H9 (cell line): ENCODE results near the gene FCN1. TPM values are rescaled to one million over a fixed set of nuclear protein-coding genes. Genes with fewer than 3 reads are reported as not detected.

Experiments
- DNase-seq: peaks from one replicate; pipeline ENCODE4 v3.0.0-alpha.2; 2017
- H2AFZ ChIP-seq: one replicate; pipeline ENCODE4 v1.6.1; 2013; ENCODE audit warnings: mild to moderate bottlenecking, low read length, control low read depth, moderate library complexity
- H2AK5ac ChIP-seq: 2 replicates; pipeline ENCODE4 v1.6.1; 2013; ENCODE audit warnings: low read length, control low read depth, mixed read lengths; ENCODE audit not compliant: insufficient read length
- H2BK120ac ChIP-seq: one replicate; pipeline ENCODE4 v1.6.1; 2013; ENCODE audit warnings: low read depth, mild to moderate bottlenecking, low read length, control low read depth, inconsistent platforms; ENCODE audit not compliant: poor library complexity, severe bottlenecking
- H2BK12ac ChIP-seq: 2 replicates; pipeline ENCODE4 v1.6.1; 2013; ENCODE audit warnings: low read length, control low read depth, mixed read lengths, low read depth; ENCODE audit not compliant: insufficient read length
- H2BK15ac ChIP-seq: 2 replicates; pipeline ENCODE4 v1.6.1; 2013; ENCODE audit warnings: low read depth, low read length, control low read depth
- H2BK20ac ChIP-seq: one replicate; pipeline ENCODE4 v1.6.1; 2013; ENCODE audit warnings: low read depth, mild to moderate bottlenecking, low read length, control low read depth, inconsistent platforms; ENCODE audit not compliant: poor library complexity, severe bottlenecking
- H2BK5ac ChIP-seq: 2 replicates; pipeline ENCODE4 v1.6.1; 2013; ENCODE audit warnings: low read length, control low read depth, mixed read lengths; ENCODE audit not compliant: insufficient read length
- H3K14ac ChIP-seq: 2 replicates; pipeline ENCODE4 v1.6.1; 2013; ENCODE audit warnings: low read length, control low read depth; ENCODE audit not compliant: insufficient read depth
- H3K18ac ChIP-seq: 2 replicates; pipeline ENCODE4 v1.6.1; 2013; ENCODE audit warnings: low read depth, mild to moderate bottlenecking, mixed read lengths, low read length, control low read depth; ENCODE audit not compliant: insufficient read length
- H3K23ac ChIP-seq: 2 replicates; pipeline ENCODE4 v1.6.1; 2013; ENCODE audit warnings: low read length, control low read depth, mixed read lengths, low read depth; ENCODE audit not compliant: insufficient read length
- H3K23me2 ChIP-seq: 2 replicates; pipeline ENCODE4 v1.6.1; 2013; ENCODE audit warnings: low read depth, mild to moderate bottlenecking, mixed read lengths, low read length, control low read depth; ENCODE audit not compliant: insufficient read length, poor library complexity, severe bottlenecking
- H3K27ac ChIP-seq: 2 replicates; pipeline ENCODE4 v1.5.1; 2013; ENCODE audit warnings: low read length, control low read depth, mixed read lengths, low read depth; ENCODE audit not compliant: insufficient read length
- H3K27me3 ChIP-seq: 2 replicates; pipeline ENCODE4 v1.6.1; 2013; ENCODE audit warnings: low read length, control low read depth, inconsistent platforms; ENCODE audit not compliant: insufficient read depth
- H3K4ac ChIP-seq: 2 replicates; pipeline ENCODE4 v1.6.1; 2013; ENCODE audit warnings: low read depth, mild to moderate bottlenecking, control low read depth, inconsistent platforms, low read length, moderate library complexity
- H3K4me1 ChIP-seq: 2 replicates; pipeline ENCODE4 v1.6.1; 2013; ENCODE audit warnings: low read length, control low read depth, inconsistent platforms; ENCODE audit not compliant: insufficient read depth
- H3K4me2 ChIP-seq: 2 replicates; pipeline ENCODE4 v1.6.1; 2013; ENCODE audit warnings: low read length, control low read depth, mixed read lengths; ENCODE audit not compliant: insufficient read length, insufficient read depth
- H3K56ac ChIP-seq: 2 replicates; pipeline ENCODE4 v1.6.1; 2013; ENCODE audit warnings: low read depth, mild to moderate bottlenecking, mixed read lengths, low read length, control low read depth; ENCODE audit not compliant: insufficient read length
- H3K79me1 ChIP-seq: 2 replicates; pipeline ENCODE4 v1.6.1; 2013; ENCODE audit warnings: low read depth, mild to moderate bottlenecking, moderate library complexity, low read length, control low read depth, inconsistent platforms; ENCODE audit not compliant: insufficient read depth, poor library complexity, severe bottlenecking
- H3K79me2 ChIP-seq: 2 replicates; pipeline ENCODE4 v1.6.1; 2013; ENCODE audit warnings: low read length, control low read depth, inconsistent platforms; ENCODE audit not compliant: insufficient read depth
- H3K9ac ChIP-seq: 2 replicates; pipeline ENCODE4 v1.6.1; 2013; ENCODE audit warnings: low read length, control low read depth, mixed read lengths; ENCODE audit not compliant: insufficient read length; ENCODE audit errors: extremely low read depth
- H3K9me3 ChIP-seq: one replicate; pipeline ENCODE4 v1.6.1; 2013; ENCODE audit warnings: low read depth, low read length, inconsistent platforms; ENCODE audit not compliant: control insufficient read depth
- H3T11ph ChIP-seq: one replicate; pipeline ENCODE4 v1.6.1; 2013; ENCODE audit warnings: mild to moderate bottlenecking, low read length, control low read depth, inconsistent platforms
- H4K20me1 ChIP-seq: one replicate; pipeline ENCODE4 v1.6.1; 2013; ENCODE audit not compliant: control insufficient read depth, insufficient read length, insufficient read depth
- H4K5ac ChIP-seq: 2 replicates; pipeline ENCODE4 v1.6.1; 2013; ENCODE audit warnings: low read depth, mild to moderate bottlenecking, mixed read lengths, low read length, control low read depth; ENCODE audit not compliant: insufficient read length
- H4K8ac ChIP-seq: replicated peaks from 2 replicates; pipeline ENCODE4 v1.6.1; 2013; ENCODE audit warnings: low read length, control low read depth, mixed read lengths, low read depth; ENCODE audit not compliant: insufficient read length
- H4K91ac ChIP-seq: 2 replicates; pipeline ENCODE4 v1.6.1; 2013; ENCODE audit warnings: low read depth, mild to moderate bottlenecking, moderate library complexity, mixed read lengths, low read length, control low read depth; ENCODE audit not compliant: insufficient read length
- H3K27ac Mint-ChIP-seq, 3 experiments: 2 replicates in 2 of 3; 3 replicates in 1 of 3; pipeline ENCODE4 v1.8.0; 2020 to 2021; ENCODE audit warnings: mixed read lengths in 3 of 3, mild to moderate bottlenecking in 1 of 3, moderate library complexity in 1 of 3
- H3K27me3 Mint-ChIP-seq: 2 replicates; pipeline ENCODE4 v1.8.0; 2021; ENCODE audit warnings: low read depth, mild to moderate bottlenecking, moderate library complexity, mixed read lengths
- H3K36me3 Mint-ChIP-seq, 3 experiments: 2 replicates in 2 of 3; 3 replicates in 1 of 3; pipeline ENCODE4 v1.8.0; 2020 to 2021; ENCODE audit warnings: low read depth in 3 of 3, mixed read lengths in 3 of 3; ENCODE audit not compliant: insufficient read depth in 1 of 3
- H3K4me1 Mint-ChIP-seq, 2 experiments: 2 replicates each; pipeline ENCODE4 v1.8.0; 2020; ENCODE audit warnings: mixed read lengths in 2 of 2
- H3K4me3 Mint-ChIP-seq, 2 experiments: 2 replicates in 1 of 2; 3 replicates in 1 of 2; pipeline ENCODE4 v1.8.0; 2020 to 2021; ENCODE audit warnings: mild to moderate bottlenecking in 2 of 2, mixed read lengths in 2 of 2, moderate library complexity in 1 of 2
- H3K9me3 Mint-ChIP-seq, 2 experiments: 2 replicates in 1 of 2; 3 replicates in 1 of 2; pipeline ENCODE4 v1.8.0; 2020; ENCODE audit warnings: mild to moderate bottlenecking in 2 of 2, mixed read lengths in 2 of 2, moderate library complexity in 1 of 2
- WGBS: extraction: QIAGEN DNeasy Blood & Tissue Kit; methylation state at CpG from one replicate; pipeline ENCODE4 v1.1.7; 2013; ENCODE audit warnings: missing lambda C conversion rate, low lambda C conversion rate, mixed read lengths; ENCODE audit not compliant: insufficient read length; ENCODE audit errors: extremely low coverage; 5-methylcytosine and 5-hydroxymethylcytosine counted together
- total RNA-seq: library from RNA; stranded (reverse); gene quantifications from 2 replicates; pipeline ENCODE4 v1.2.1, GENCODE V29; 2021
- TF ChIP-seq, protein P1 (sequence below): fragments of 200-600 bp; sonication (generic); conservative IDR thresholded peaks from 3 replicates; pipeline ENCODE4 v1.8.0; 2021; ENCODE audit warnings: antibody characterized with exemption, mild to moderate bottlenecking

The FCN1 gene
- total RNA-seq, 1 experiment from 2014 or later: not detected

DNA sequence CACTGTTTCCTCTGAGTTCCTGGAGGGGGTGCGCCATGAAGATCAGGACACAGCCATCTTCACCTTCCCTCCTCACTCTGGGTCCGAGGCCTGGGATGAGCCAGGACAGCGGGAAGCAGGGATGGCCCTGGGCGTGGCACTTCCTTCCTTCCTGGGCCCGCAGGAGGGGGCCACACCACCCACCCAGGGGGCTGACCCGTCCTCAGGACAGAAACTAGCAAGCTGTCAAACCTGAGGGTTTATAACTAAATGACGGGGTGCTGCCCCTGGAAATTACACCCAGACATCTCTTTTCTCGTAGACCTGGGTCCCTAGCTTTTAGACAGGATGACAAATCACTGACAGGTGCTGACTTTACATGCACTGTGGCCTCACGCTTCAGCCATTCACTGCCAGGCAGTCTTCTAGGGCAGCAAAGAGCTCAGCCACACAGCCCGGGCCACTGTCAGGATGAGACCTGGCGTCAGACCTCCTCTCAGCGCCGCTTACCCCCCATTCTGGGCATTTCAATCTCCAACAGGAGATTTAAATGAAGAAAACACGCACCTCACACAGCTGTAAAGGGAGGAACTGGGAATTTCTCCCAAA is 29.0 kb downstream of the FCN1 start:
- H4K5ac ChIP-seq: no peak overlapping the region
- Mint-ChIP-seq H3K9me3 (peaks cover under 1 to 1% of the 10 kb centered on the region in 2 experiments; a peak in 4 of 5 replicates), H3K27me3 (no peaks in the 10 kb centered on the region; the same call in 1 of the 2 replicates), H3K36me3 (peaks cover 0 to under 1% (median 0%) of the 10 kb centered on the region in 3 experiments; a peak in 2 of 7 replicates), H3K4me3 (no peak overlapping the region), H3K27ac (no peak overlapping the region), H3K4me1 (peaks cover 0 to 4% of the 10 kb centered on the region in 2 experiments; a peak in 2 of 4 replicates)
- H3K18ac ChIP-seq: no peak overlapping the region
- no peak overlapping the region for H3T11ph ChIP-seq
- no peak for DNase-seq
- no peak overlapping the region for H4K8ac ChIP-seq
- no peak overlapping the region for H2BK5ac ChIP-seq
- no peak overlapping the region for H3K4ac ChIP-seq
- H3K9me3 ChIP-seq: no peaks in the 10 kb centered on the region
- no peak overlapping the region for H3K4me2 ChIP-seq
- H2BK12ac ChIP-seq: no peak overlapping the region
- no peaks in the 10 kb centered on the region for H3K4me1 ChIP-seq
- WGBS: no CpG with 5 or more reads among the region's 14 CpGs
- no peak overlapping the region for H3K56ac ChIP-seq
- no peaks in the 10 kb centered on the region for H3K23me2 ChIP-seq
- H4K20me1 ChIP-seq: no peaks in the 10 kb centered on the region
- H3K23ac ChIP-seq: no peak overlapping the region
- H3K27ac ChIP-seq: no peak overlapping the region
- no peak overlapping the region for H4K91ac ChIP-seq
- H3K14ac ChIP-seq: no peak overlapping the region; the same call in 1 of the 2 replicates
- H3K9ac ChIP-seq: no peak overlapping the region
- no peak overlapping the region for H2AK5ac ChIP-seq
- no peaks in the 10 kb centered on the region for H3K27me3 ChIP-seq
- H2BK120ac ChIP-seq: no peak overlapping the region
- no peak overlapping the region for H2BK20ac ChIP-seq
- no peak overlapping the region for H2AFZ ChIP-seq
- TF ChIP-seq, protein P1, sequence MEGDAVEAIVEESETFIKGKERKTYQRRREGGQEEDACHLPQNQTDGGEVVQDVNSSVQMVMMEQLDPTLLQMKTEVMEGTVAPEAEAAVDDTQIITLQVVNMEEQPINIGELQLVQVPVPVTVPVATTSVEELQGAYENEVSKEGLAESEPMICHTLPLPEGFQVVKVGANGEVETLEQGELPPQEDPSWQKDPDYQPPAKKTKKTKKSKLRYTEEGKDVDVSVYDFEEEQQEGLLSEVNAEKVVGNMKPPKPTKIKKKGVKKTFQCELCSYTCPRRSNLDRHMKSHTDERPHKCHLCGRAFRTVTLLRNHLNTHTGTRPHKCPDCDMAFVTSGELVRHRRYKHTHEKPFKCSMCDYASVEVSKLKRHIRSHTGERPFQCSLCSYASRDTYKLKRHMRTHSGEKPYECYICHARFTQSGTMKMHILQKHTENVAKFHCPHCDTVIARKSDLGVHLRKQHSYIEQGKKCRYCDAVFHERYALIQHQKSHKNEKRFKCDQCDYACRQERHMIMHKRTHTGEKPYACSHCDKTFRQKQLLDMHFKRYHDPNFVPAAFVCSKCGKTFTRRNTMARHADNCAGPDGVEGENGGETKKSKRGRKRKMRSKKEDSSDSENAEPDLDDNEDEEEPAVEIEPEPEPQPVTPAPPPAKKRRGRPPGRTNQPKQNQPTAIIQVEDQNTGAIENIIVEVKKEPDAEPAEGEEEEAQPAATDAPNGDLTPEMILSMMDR: no peak
- no peak overlapping the region for H2BK15ac ChIP-seq
- H3K79me1 ChIP-seq: no peaks in the 10 kb centered on the region
- H3K79me2 ChIP-seq: no peaks in the 10 kb centered on the region
